ENCODE data around the gene KCNK1. TPM values are rescaled to one million over a fixed set of nuclear protein-coding genes. Genes with fewer than 3 reads are reported as not detected.

Gene KCNK1
- total RNA-seq, 1 experiment from 2014 or later, result 31.1 TPM

DNA sequence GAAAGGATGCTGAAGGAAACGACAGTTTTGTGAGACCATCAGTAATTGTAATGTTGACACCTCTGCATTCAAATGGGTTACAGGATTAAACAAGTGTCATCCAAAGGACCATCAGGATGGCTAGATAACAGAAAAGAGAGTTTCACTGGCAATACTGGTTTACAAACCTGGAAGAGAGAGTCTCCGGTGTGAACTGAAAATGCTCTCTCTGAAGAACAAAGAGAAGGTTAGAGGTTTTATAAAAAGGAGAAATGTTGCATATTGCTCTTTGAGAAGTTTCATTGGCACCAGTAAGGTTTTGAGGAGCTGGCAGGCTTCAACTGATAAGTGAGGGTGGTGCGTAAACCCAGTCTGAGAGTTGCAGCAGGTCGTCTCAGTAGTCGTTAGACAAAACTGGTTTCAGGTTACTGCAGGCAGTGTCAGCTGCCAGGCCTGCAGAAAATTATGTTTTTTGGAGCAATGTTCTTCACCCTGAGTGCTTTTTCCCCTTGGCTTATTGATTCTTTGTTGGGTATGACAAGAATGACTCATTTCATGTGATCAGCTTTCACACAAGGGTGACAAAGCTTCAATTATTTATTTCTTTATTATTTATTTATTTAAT, 42.2 kb downstream of the KCNK1 start:
- peak overlapping the region; percentile 80 for H3K4me2 ChIP-seq (ENCODE audit: low read length)
- no TSS peak for BruUV-seq (replicated peaks)
- no peaks in the 10 kb centered on the region for H4K20me1 ChIP-seq (ENCODE audit: low read length)
- H3K4me1 ChIP-seq (ENCODE audit: insufficient read depth, low read length), result peaks cover 49% of the 10 kb centered on the region
- H3K9ac ChIP-seq (ENCODE audit: low read length), result peak overlapping the region; percentile 63
- no peak for TF ChIP-seq EZH2phosphoT487 (IDR thresholded peaks at IDR 0.05; ENCODE audit: borderline replicate concordance, low read length)
- TF ChIP-seq, protein P1, sequence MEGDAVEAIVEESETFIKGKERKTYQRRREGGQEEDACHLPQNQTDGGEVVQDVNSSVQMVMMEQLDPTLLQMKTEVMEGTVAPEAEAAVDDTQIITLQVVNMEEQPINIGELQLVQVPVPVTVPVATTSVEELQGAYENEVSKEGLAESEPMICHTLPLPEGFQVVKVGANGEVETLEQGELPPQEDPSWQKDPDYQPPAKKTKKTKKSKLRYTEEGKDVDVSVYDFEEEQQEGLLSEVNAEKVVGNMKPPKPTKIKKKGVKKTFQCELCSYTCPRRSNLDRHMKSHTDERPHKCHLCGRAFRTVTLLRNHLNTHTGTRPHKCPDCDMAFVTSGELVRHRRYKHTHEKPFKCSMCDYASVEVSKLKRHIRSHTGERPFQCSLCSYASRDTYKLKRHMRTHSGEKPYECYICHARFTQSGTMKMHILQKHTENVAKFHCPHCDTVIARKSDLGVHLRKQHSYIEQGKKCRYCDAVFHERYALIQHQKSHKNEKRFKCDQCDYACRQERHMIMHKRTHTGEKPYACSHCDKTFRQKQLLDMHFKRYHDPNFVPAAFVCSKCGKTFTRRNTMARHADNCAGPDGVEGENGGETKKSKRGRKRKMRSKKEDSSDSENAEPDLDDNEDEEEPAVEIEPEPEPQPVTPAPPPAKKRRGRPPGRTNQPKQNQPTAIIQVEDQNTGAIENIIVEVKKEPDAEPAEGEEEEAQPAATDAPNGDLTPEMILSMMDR (conservative IDR thresholded peaks at IDR 0.05; ENCODE audit: low read depth, low read length), result no peak
- TF ChIP-seq EZH2 (IDR thresholded peaks at IDR 0.05; ENCODE audit: low read length, unreplicated experiment), result no peak
- DNase-seq (peak; percentile 52), ATAC-seq (peak; percentile 14; the same call in 1 of the 2 replicates)
- no peaks in the 10 kb centered on the region for H3K27me3 ChIP-seq (ENCODE audit: low read length)
- H3K36me3 ChIP-seq (ENCODE audit: low read depth, low read length), result no peaks in the 10 kb centered on the region
- CTCF ChIA-PET, result interaction anchor here (0.7 to 1.1 kb wide), 2 partner anchors 215 to 250 kb away, joined by 5 to 6 read pairs; no protein-coding TSS in a partner anchor
- H3F3A ChIP-seq (ENCODE audit: low read length, unreplicated experiment), result peaks cover 13% of the 10 kb centered on the region
- intact Hi-C loops (cut with micrococcal nuclease), result no loop called here
- H2AFZ ChIP-seq (ENCODE audit: low read length), result no peak overlapping the region
- peaks cover 69% of the 10 kb centered on the region for H3K79me2 ChIP-seq (ENCODE audit: low read length)
- POLR2A ChIA-PET (ENCODE audit: unreplicated experiment), result interaction anchor here (0.5 to 0.7 kb wide), 4 partner anchors 45 to 404 kb away, joined by 3 to 4 read pairs (median 3); no protein-coding TSS in a partner anchor
- peak overlapping the region; percentile 93 for H3K27ac ChIP-seq (ENCODE audit: low read length)
- no peaks in the 10 kb centered on the region for H3K9me3 ChIP-seq (ENCODE audit: low read length)
- peak overlapping the region; percentile 42 for H3K4me3 ChIP-seq (ENCODE audit: low read length)
- no peaks in the 10 kb centered on the region for H3K9me2 ChIP-seq (replicated peaks; ENCODE audit: low read length)

DNA sequence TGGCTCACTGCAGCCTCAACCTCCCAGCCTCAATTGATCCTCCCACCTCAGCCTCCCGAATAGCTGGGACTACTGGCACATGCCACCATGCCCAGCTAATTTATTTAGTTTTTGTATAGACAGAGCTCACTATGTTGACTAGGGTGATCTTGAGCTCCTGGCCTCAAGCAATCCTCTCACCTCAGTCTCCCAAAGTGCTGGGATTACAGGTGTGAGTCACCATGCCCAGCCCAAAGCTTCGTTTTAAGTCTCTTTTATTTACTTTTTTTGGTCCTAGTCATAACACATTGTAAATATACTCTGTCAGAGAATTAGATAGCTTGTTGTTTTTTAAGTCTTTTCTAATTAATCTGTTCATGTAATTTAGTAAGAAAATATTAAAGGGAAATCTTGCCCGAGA, 42.8 kb downstream of the KCNK1 start:
- TF ChIP-seq EZH2phosphoT487 (IDR thresholded peaks at IDR 0.05; ENCODE audit: borderline replicate concordance, low read length), result no peak
- no peak for TF ChIP-seq EZH2 (IDR thresholded peaks at IDR 0.05; ENCODE audit: low read length, unreplicated experiment)
- TF ChIP-seq, protein P1 (conservative IDR thresholded peaks at IDR 0.05; ENCODE audit: low read depth, low read length), result no peak
- intact Hi-C loops (cut with micrococcal nuclease), result no loop called here
- ATAC-seq, result peak; percentile 82
- Histone ChIP-seq H3K4me2 (ENCODE audit: low read length) (peak overlapping the region; percentile 56), H3K36me3 (ENCODE audit: low read depth, low read length) (no peaks in the 10 kb centered on the region; the same call in 1 of the 2 replicates), H3K9me2 (replicated peaks; ENCODE audit: low read length) (no peaks in the 10 kb centered on the region), H2AFZ (ENCODE audit: low read length) (no peak overlapping the region), H3K4me1 (ENCODE audit: insufficient read depth, low read length) (peaks cover 49% of the 10 kb centered on the region), H3F3A (ENCODE audit: low read length, unreplicated experiment) (peaks cover 13% of the 10 kb centered on the region), H3K9ac (ENCODE audit: low read length) (0 out of 2 replicates have a peak overlapping the region, but pooled peaks have one; percentile 63), H3K79me2 (ENCODE audit: low read length) (peaks cover 69% of the 10 kb centered on the region), H3K27ac (ENCODE audit: low read length) (peak overlapping the region; percentile 93), H4K20me1 (ENCODE audit: low read length) (no peaks in the 10 kb centered on the region), H3K27me3 (ENCODE audit: low read length) (no peaks in the 10 kb centered on the region), H3K4me3 (ENCODE audit: low read length) (0 out of 2 replicates have a peak overlapping the region, but pooled peaks have one; percentile 18), H3K9me3 (ENCODE audit: low read length) (no peaks in the 10 kb centered on the region)
- ChIA-PET POLR2A (ENCODE audit: unreplicated experiment) (interaction anchor here (0.5 to 0.7 kb wide), 4 partner anchors 44 to 265 kb away, joined by 3 to 4 read pairs (median 3); no protein-coding TSS in a partner anchor), CTCF (interaction anchor here (0.7 to 1.1 kb wide), 2 partner anchors 215 to 250 kb away, joined by 5 to 6 read pairs; no protein-coding TSS in a partner anchor)
- no TSS peak for BruUV-seq (replicated peaks)
- DNase-seq, result peak; percentile 79

DNA sequence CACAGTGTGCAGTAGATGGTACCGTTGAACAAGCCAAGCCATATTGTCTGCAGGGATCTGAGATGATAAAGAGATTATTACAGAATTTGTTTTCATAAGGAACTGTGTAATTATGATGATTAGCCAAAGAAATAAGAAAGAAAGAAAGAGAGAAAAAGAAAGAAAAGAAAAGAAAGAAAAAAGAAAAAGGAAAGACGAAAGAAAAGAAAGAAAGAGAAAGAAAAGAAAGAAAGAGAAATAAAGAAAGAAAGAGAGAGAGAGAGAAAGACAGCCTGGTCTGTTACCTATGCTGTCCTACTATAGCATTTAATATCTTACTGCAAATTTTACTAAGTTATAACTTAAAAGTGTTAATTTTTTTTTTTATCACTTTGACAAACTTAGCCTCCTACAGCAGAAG, 43.6 kb downstream of the KCNK1 start:
- ATAC-seq, result no peak
- Histone ChIP-seq H3K9me2 (replicated peaks; ENCODE audit: low read length) (no peaks in the 10 kb centered on the region), H3K9me3 (ENCODE audit: low read length) (no peaks in the 10 kb centered on the region), H4K20me1 (ENCODE audit: low read length) (no peaks in the 10 kb centered on the region), H3K27ac (ENCODE audit: low read length) (peak overlapping the region; percentile 93; the same call in 1 of the 2 replicates), H3K4me3 (ENCODE audit: low read length) (no peak overlapping the region), H3F3A (ENCODE audit: low read length, unreplicated experiment) (peaks cover 13% of the 10 kb centered on the region), H3K36me3 (ENCODE audit: low read depth, low read length) (no peaks in the 10 kb centered on the region; the same call in 1 of the 2 replicates), H2AFZ (ENCODE audit: low read length) (no peak overlapping the region), H3K4me2 (ENCODE audit: low read length) (peak overlapping the region; percentile 56), H3K4me1 (ENCODE audit: insufficient read depth, low read length) (peaks cover 49% of the 10 kb centered on the region), H3K79me2 (ENCODE audit: low read length) (peaks cover 69% of the 10 kb centered on the region), H3K27me3 (ENCODE audit: low read length) (no peaks in the 10 kb centered on the region), H3K9ac (ENCODE audit: low read length) (no peak overlapping the region)
- TF ChIP-seq EZH2phosphoT487 (IDR thresholded peaks at IDR 0.05; ENCODE audit: borderline replicate concordance, low read length) (no peak), EZH2 (IDR thresholded peaks at IDR 0.05; ENCODE audit: low read length, unreplicated experiment) (no peak)
- TF ChIP-seq, protein P1 (conservative IDR thresholded peaks at IDR 0.05; ENCODE audit: low read depth, low read length), result no peak
- no peak for DNase-seq
- intact Hi-C loops (cut with micrococcal nuclease), result no loop called here
- CTCF ChIA-PET, result no interaction called here
- POLR2A ChIA-PET (ENCODE audit: unreplicated experiment), result interaction anchor here (0.5 kb wide), 1 partner anchor 266 kb away, joined by 3 read pairs; no protein-coding TSS in a partner anchor
- BruUV-seq (replicated peaks), result no TSS peak

Measured in PC-3 (cell line).